Duodenal mucosa (tissue), 2 donors: ENCODE results near the gene KCNN1.
"Not testable (repeated sequence)": the region's sequence is repeated elsewhere in the genome, so short reads cannot be mapped to it uniquely, and the experiment has no call there.

ENCODE experiments used
- H3K27ac ChIP-seq: one replicate; pipeline ENCODE4 v1.7.0; 2013; ENCODE audit warnings: low read depth, low read length
- H3K27me3 ChIP-seq, 2 donors: one replicate each; pipeline ENCODE4 v1.7.0; 2013; ENCODE audit warnings: low read length in 2 of 2, control low read depth in 1 of 2; ENCODE audit not compliant: insufficient read depth in 2 of 2, control insufficient read depth in 1 of 2
- H3K36me3 ChIP-seq, 2 donors: one replicate each; pipeline ENCODE4 v1.7.0; 2013; ENCODE audit warnings: low read length in 2 of 2, control low read depth in 1 of 2; ENCODE audit not compliant: insufficient read depth in 2 of 2, control insufficient read depth in 1 of 2
- H3K4me1 ChIP-seq, 2 donors: one replicate each; pipeline ENCODE4 v1.7.0; 2013; ENCODE audit warnings: low read length in 2 of 2, control low read depth in 1 of 2; ENCODE audit not compliant: insufficient read depth in 2 of 2, control insufficient read depth in 1 of 2
- H3K4me3 ChIP-seq, 2 donors: one replicate each; pipeline ENCODE4 v1.7.0; 2013; ENCODE audit warnings: low read length in 2 of 2, low read depth in 1 of 2
- H3K9ac ChIP-seq, 2 donors: one replicate each; pipeline ENCODE4 v1.7.0; 2013; ENCODE audit warnings: low read length in 2 of 2, low read depth in 1 of 2
- H3K9me3 ChIP-seq, 2 donors: one replicate each; pipeline ENCODE4 v1.7.0; 2013; ENCODE audit warnings: low read length in 2 of 2, control low read depth in 1 of 2; ENCODE audit not compliant: control insufficient read depth in 1 of 2

KCNN1 gene

GRCh38 chr19:17986569-17986968 is 19.7 kb downstream of the KCNN1 start:
- H3K27ac ChIP-seq, H3K4me3 ChIP-seq, H3K9me3 ChIP-seq, H3K36me3 ChIP-seq, H3K9ac ChIP-seq, H3K27me3 ChIP-seq, H3K4me1 ChIP-seq: not testable (repeated sequence)

DNA sequence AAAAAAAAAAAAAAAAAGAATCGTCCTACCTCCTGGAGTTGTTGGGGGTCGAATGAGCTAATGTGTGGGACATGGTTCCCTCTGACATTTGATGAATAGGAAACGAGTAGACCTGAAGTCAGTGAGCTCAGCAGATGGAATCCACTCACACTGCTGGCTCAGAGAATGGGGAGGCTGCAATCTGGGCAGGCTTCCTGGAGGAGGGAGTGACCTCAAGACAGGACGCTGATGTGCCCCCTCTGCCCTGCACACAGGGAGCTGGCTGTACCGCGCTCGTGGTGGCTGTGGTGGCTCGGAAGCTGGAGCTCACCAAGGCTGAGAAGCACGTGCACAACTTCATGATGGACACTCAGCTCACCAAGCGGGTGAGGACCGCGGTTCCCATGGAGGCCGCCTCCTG is 21.3 kb downstream of the KCNN1 start:
- Histone ChIP-seq H3K27me3 (no peaks in the 10 kb centered on the region), H3K4me3 (no peak overlapping the region), H3K27ac (no peak overlapping the region), H3K9ac (no peak overlapping the region), H3K4me1 (no peaks in the 10 kb centered on the region), H3K9me3 (no peaks in the 10 kb centered on the region), H3K36me3 (no peaks in the 10 kb centered on the region)

DNA sequence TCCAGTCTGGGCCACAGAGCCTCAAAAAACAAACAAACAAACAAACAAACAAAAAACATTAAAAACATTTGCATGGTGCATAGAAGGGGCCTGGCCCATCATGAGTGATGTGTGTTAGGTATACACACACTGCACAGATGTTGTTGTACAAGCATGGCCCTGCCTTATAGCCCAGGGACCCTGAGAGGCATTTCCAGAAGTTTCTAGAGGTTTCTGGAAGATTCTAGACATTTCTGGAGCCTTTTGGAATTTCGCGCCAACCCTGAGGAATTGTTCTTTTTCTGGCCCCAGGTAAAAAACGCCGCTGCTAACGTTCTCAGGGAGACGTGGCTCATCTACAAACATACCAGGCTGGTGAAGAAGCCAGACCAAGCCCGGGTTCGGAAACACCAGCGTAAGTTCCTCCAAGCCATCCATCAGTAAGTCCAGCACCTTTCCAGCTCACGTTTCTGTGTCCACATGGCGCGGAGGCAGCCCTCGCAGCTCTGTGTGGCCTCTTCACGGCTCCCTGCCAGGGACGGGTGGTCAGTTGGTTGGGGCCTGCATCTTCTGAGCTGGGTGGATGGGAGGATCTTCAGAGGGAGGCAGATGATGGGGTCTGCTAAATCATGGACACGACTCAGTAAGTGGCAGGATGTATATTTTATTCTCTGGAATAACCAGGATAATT is 22.7 kb downstream of the KCNN1 start:
- H3K4me1 ChIP-seq = no peaks in the 10 kb centered on the region
- H3K9me3 ChIP-seq = no peaks in the 10 kb centered on the region
- H3K27ac ChIP-seq = no peak overlapping the region
- H3K36me3 ChIP-seq = no peaks in the 10 kb centered on the region
- no peak overlapping the region for H3K9ac ChIP-seq
- H3K27me3 ChIP-seq = no peaks in the 10 kb centered on the region
- no peak overlapping the region for H3K4me3 ChIP-seq

DNA sequence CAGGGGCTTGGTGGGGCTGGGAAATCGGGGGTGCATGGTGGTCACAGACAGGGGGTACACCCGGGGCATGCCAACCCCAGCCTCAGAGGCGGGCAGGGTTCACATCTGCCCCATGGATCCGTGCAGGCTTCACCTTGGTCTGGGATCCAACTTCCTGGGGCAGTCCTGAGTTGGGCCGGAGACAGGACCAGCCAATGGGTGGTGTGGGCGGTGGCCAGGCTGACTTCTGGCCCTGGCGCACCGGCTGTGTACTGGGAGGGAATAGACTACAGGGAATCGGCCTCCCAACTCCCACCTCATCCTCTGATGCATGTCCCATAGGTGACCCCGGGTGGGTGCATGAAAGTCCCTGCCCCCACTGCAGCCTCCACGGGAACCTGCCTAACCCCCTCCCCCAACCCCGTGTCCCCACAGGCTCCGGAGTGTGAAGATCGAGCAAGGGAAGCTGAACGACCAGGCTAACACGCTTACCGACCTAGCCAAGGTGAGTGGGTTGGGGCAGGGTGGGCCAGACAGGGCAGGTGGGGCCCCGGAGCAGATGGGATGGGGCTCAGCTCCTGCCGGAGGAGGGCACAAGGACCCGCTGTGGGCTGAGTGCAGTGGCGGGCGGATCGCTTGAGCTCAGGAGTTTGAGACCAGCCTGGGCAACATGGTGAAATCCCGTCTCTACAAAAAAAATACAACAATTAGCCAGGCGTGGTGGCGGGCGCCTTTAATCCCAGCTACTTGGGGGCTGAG is 26.3 kb downstream of the KCNN1 start:
- Histone ChIP-seq H3K9me3 (no peaks in the 10 kb centered on the region), H3K27me3 (no peaks in the 10 kb centered on the region), H3K9ac (no peak overlapping the region), H3K36me3 (no peaks in the 10 kb centered on the region), H3K4me3 (no peak overlapping the region), H3K4me1 (no peaks in the 10 kb centered on the region), H3K27ac (no peak overlapping the region)

GRCh38 chr19:17996826-17997316 is 30.0 kb downstream of the KCNN1 start:
- Histone ChIP-seq H3K4me1 (peaks cover under 1 to 2% of the 10 kb centered on the region in 2 donors), H3K27ac (no peak overlapping the region), H3K36me3 (no peaks in the 10 kb centered on the region), H3K9ac (no peak overlapping the region), H3K9me3 (no peaks in the 10 kb centered on the region), H3K27me3 (no peaks in the 10 kb centered on the region), H3K4me3 (no peak overlapping the region)

DNA sequence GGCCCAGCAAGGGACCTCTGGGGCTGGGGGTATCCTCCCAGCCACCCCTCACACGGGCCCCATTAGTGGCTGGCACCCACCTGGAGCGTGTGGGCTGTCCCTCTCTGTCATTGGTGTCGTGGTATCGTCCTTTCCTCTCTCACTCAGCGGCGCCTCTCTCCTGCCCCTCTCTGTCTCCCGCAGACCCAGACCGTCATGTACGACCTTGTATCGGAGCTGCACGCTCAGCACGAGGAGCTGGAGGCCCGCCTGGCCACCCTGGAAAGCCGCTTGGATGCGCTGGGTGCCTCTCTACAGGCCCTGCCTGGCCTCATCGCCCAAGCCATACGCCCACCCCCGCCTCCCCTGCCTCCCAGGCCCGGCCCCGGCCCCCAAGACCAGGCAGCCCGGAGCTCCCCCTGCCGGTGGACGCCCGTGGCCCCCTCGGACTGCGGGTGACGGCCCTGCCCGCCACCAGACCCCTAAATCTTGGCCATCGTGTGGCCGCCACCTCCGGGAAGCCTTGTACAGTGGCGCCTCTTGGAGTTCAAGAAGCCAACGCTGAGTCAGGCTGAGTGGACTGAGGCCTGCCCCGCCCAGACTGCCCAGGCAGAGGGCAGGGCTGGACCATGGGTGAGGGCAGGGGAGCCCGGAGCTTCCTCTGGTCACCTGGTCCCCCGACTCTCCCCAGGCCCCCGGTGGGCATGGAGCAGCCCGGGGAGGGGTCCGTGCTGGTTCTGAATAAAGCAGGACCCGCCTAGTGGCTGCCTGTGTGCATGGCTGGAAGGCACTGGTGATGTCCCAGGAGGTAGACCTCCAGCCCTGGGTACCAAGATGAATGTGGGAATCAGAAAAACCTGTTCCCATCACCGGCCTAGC is 31.3 kb downstream of the KCNN1 start:
- Histone ChIP-seq H3K4me3 (no peak overlapping the region), H3K27me3 (no peaks in the 10 kb centered on the region), H3K4me1 (peaks cover 4 to 6% of the 10 kb centered on the region in 2 donors), H3K36me3 (no peaks in the 10 kb centered on the region), H3K27ac (no peak overlapping the region), H3K9ac (no peak overlapping the region), H3K9me3 (no peaks in the 10 kb centered on the region)

GRCh38 chr19:17998827-17999150 is 31.9 kb downstream of the KCNN1 start:
- no peaks in the 10 kb centered on the region for H3K36me3 ChIP-seq
- H3K27me3 ChIP-seq = no peaks in the 10 kb centered on the region
- H3K4me3 ChIP-seq = no peak overlapping the region
- no peaks in the 10 kb centered on the region for H3K9me3 ChIP-seq
- peaks cover 4 to 6% of the 10 kb centered on the region in 2 donors for H3K4me1 ChIP-seq
- no peak overlapping the region for H3K27ac ChIP-seq
- H3K9ac ChIP-seq = no peak overlapping the region

DNA sequence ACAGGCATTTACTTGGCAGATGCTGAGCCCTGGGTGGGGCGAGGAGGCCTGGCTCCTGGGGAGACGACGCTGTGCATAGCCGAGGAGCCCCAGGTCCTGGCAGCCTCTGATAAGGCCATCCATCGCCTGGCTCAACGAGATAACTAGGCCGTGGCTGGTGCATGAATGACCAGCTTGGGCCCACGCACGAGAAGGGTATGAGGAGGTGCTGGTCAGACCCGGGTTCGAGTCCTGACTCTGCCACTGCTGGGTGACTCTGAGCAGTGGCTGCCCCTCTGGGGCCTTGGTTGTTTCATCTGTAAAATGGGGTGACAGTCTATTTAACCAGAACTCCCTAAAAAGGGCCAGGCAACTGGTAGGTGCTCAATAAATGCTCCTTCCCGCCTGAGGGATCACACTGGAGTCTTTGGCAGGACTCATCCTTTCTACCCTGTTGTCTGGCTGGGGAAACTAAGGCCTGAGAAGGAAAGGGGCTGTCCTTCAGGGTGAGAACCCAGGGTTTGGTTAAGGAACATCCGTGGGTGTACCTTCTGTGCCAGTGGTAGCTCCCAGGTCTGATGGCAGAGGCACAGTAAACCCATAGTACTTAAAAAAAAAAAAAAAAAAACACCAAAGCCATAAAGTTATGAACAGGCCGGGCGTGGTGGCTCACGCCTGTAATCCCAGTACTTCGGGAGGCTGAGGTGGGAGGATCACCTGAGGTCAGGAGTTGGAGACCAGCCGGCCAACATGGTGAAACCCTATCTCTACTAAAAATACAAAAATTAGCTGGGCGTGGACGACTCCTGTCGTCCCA is 33.0 kb downstream of the KCNN1 start:
- H3K4me1 ChIP-seq = peaks cover 4 to 6% of the 10 kb centered on the region in 2 donors
- no peaks in the 10 kb centered on the region for H3K9me3 ChIP-seq
- no peak overlapping the region for H3K4me3 ChIP-seq
- no peaks in the 10 kb centered on the region for H3K27me3 ChIP-seq
- H3K36me3 ChIP-seq = no peaks in the 10 kb centered on the region
- peak overlapping the region; percentile 20 for H3K27ac ChIP-seq
- no peak overlapping the region for H3K9ac ChIP-seq

- H3K4me1 ChIP-seq = peaks cover 4 to 6% of the 10 kb centered on the region in 2 donors
- H3K4me3 ChIP-seq = peak overlapping the region in 1 of 2 donors; percentile 64
- H3K27ac ChIP-seq = peak overlapping the region; percentile 20
- H3K9me3 ChIP-seq = no peaks in the 10 kb centered on the region
- H3K27me3 ChIP-seq = no peaks in the 10 kb centered on the region
- no peaks in the 10 kb centered on the region for H3K36me3 ChIP-seq
- H3K9ac ChIP-seq = no peak overlapping the region
Observed at GRCh38 chr19:18000480-18000914, 33.6 kb downstream of the KCNN1 start.
